HepG2 (cell line): ENCODE data around the gene RTN1. TPM values are rescaled to one million over a fixed set of nuclear protein-coding genes. Genes with fewer than 3 reads are reported as not detected.

Experiments used
- FOXA3 ChIP-seq: IDR thresholded peaks from 2 replicates; pipeline ENCODE4 v1.6.1; 2016; ENCODE audit warnings: missing genetic modification reagents, missing compliant biosample characterization
- FOXP1 ChIP-seq, 2 experiments: fragments of 450-650 bp in 1 of 2; IDR thresholded peaks; 2 replicates each; pipeline ENCODE4 v1.6.1; 2017 to 2018; ENCODE audit warnings: antibody characterized with exemption in 1 of 2
- MBNL3 ChIP-seq: fragments of 250-450 bp; sonication (Bioruptor Pico); conservative IDR thresholded peaks from 2 replicates; pipeline ENCODE4 v1.8.0; 2022; ENCODE audit warnings: mild to moderate bottlenecking, inconsistent platforms
- MED13 ChIP-seq: sonication (generic); formaldehyde crosslinking; IDR thresholded peaks from 2 replicates; pipeline ENCODE4 v1.5.0; 2020; ENCODE audit warnings: missing genetic modification reagents
- MXD3 ChIP-seq: IDR thresholded peaks from 2 replicates; pipeline ENCODE4 v1.6.1; 2016; ENCODE audit warnings: mild to moderate bottlenecking, missing biosample characterization, missing genetic modification reagents
- NCOA2 ChIP-seq: sonication (generic); formaldehyde crosslinking; IDR thresholded peaks from 2 replicates; pipeline ENCODE4 v1.8.0; 2022; ENCODE audit warnings: inconsistent platforms
- NR2F6 ChIP-seq, 2 experiments: IDR thresholded peaks; 2 replicates each; pipeline ENCODE4 v1.6.1; 2016; ENCODE audit warnings: antibody characterized with exemption in 1 of 2, mild to moderate bottlenecking in 1 of 2
- PRDM10 ChIP-seq: sonication (generic); formaldehyde crosslinking; IDR thresholded peaks from 2 replicates; pipeline ENCODE4 v1.4.0; 2020; ENCODE audit warnings: low read depth, missing genetic modification reagents
- TBX2 ChIP-seq: sonication (generic); formaldehyde crosslinking; IDR thresholded peaks from 2 replicates; pipeline ENCODE4 v1.5.0; 2020; ENCODE audit warnings: missing genetic modification reagents, mild to moderate bottlenecking, borderline replicate concordance
- U2AF1 ChIP-seq: fragments of 200-400 bp; formaldehyde crosslinking; optimal IDR thresholded peaks from 2 replicates; pipeline ENCODE3; 2017; ENCODE audit warnings: mild to moderate bottlenecking, low read depth, low read length
- ZFP36 ChIP-seq: fragments of 150-350 bp; IDR thresholded peaks from 2 replicates; pipeline ENCODE4 v1.6.1; 2018; ENCODE audit warnings: borderline replicate concordance, low read length, low read depth; ENCODE audit not compliant: partially characterized antibody
- ZFP37 ChIP-seq: sonication (generic); formaldehyde crosslinking; IDR thresholded peaks from 2 replicates; pipeline ENCODE4 v1.4.0; 2020; ENCODE audit warnings: missing genetic modification reagents, borderline replicate concordance
- ZNF207 ChIP-seq: fragments of 450-650 bp; IDR thresholded peaks from 2 replicates; pipeline ENCODE4 v1.6.1; 2016; ENCODE audit warnings: antibody characterized with exemption, borderline replicate concordance
- ZNF24 ChIP-seq: fragments of 450-650 bp; IDR thresholded peaks from 2 replicates; pipeline ENCODE4 v1.6.1; 2017; ENCODE audit warnings: antibody characterized with exemption, mild to moderate bottlenecking
- ZNF275 ChIP-seq: sonication (generic); formaldehyde crosslinking; IDR thresholded peaks from 2 replicates; pipeline ENCODE4 v1.8.0; 2022; ENCODE audit warnings: missing genetic modification reagents, mild to moderate bottlenecking, inconsistent platforms, borderline replicate concordance
- ZNF720 ChIP-seq: sonication (generic); formaldehyde crosslinking; IDR thresholded peaks from 2 replicates; pipeline ENCODE4 v1.4.0; 2020; ENCODE audit warnings: missing genetic modification reagents
- ZNF792 ChIP-seq: IDR thresholded peaks from 2 replicates; pipeline ENCODE4 v1.6.1; 2016
- polyA plus RNA-seq, 8 experiments: library from polyadenylated mRNA; depleted of rRNA in 3 of 8; stranded (reverse) in 7 of 8; unstranded in 1 of 8; fragments of >200 nt; fragmentation: Illumina TruSeq in 4 of 8; extraction: Trizol in 4 of 8; gene quantifications; 2 replicates each; pipeline versions ENCODE4 v1.2.1 to v1.2.3, GENCODE V29; 2011 to 2016; ENCODE audit warnings: low read depth in 4 of 8, missing spikeins in 1 of 8, mixed read lengths in 1 of 8; ENCODE audit not compliant: insufficient read depth in 1 of 8
- total RNA-seq, 5 experiments: library from RNA; depleted of rRNA; stranded (reverse); fragments of >200 nt; fragmentation: Illumina TruSeq; extraction: Trizol; gene quantifications; 2 replicates each; pipeline ENCODE4 v1.2.3, GENCODE V29; 2016; ENCODE audit warnings: low read depth in 1 of 5
- TF ChIP-seq, protein P1 (sequence below): sonication (generic); formaldehyde crosslinking; IDR thresholded peaks from 2 replicates; pipeline ENCODE4 v1.5.1; 2020; ENCODE audit warnings: mild to moderate bottlenecking, missing genetic modification reagents, moderate library complexity
- TF ChIP-seq, protein P2 (sequence below): sonication (generic); formaldehyde crosslinking; IDR thresholded peaks from 2 replicates; pipeline ENCODE4 v1.4.0; 2020; ENCODE audit warnings: missing genetic modification reagents

The RTN1 gene
- total and polyA plus RNA-seq, 2 of the 13 experiments (the other 11 are each of a cell fraction or from before 2014, with no cell fraction given): 0.04 to 0.18 TPM

DNA sequence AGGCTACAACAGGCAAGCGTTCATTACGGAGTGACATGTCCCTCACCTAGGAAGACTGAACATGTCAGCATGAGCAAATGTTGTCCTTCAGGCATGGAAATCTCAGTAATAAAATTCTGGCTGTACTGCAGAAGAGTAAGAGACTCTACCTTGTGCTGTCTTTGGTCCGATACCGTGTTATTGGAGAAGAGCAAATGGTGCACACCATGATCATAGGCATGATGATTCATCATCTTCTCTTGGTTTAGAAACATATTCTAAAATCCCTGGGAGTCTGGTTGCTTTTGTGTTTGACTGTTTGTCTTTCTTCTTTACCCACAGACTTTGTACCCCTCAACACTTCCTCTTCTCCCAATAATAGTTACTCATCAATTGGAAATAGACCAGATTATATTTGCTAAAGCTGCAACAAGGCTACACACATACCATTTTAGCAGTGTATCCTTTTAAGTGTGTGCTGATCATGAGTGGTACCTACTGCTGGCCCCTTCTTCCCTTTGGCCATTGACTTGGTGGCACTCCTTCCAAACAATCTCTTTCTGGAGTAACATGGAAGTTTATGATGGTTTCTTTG is 93.5 kb downstream of the RTN1 start (continued):
- no peak for TF ChIP-seq ZNF275 (CRISPR knock-in tag)
- TF ChIP-seq FOXP1 (IDR thresholded peaks at IDR 0.05): no peak
- TF ChIP-seq FOXP1 (CRISPR knock-in tag; IDR thresholded peaks at IDR 0.05): no peak
- no peak for TF ChIP-seq MED13 (CRISPR knock-in tag)
- TF ChIP-seq ZNF24: no peak
- TF ChIP-seq ZNF207: no peak
- no peak for TF ChIP-seq MXD3 (CRISPR knock-in tag)
- TF ChIP-seq TBX2 (CRISPR knock-in tag): no peak
- no peak for TF ChIP-seq ZFP37 (CRISPR knock-in tag)
- TF ChIP-seq ZNF792: no peak
- no peak for TF ChIP-seq NR2F6 (IDR thresholded peaks at IDR 0.05)
- no peak for TF ChIP-seq NR2F6 (CRISPR knock-in tag; IDR thresholded peaks at IDR 0.05)
- TF ChIP-seq, protein P1, sequence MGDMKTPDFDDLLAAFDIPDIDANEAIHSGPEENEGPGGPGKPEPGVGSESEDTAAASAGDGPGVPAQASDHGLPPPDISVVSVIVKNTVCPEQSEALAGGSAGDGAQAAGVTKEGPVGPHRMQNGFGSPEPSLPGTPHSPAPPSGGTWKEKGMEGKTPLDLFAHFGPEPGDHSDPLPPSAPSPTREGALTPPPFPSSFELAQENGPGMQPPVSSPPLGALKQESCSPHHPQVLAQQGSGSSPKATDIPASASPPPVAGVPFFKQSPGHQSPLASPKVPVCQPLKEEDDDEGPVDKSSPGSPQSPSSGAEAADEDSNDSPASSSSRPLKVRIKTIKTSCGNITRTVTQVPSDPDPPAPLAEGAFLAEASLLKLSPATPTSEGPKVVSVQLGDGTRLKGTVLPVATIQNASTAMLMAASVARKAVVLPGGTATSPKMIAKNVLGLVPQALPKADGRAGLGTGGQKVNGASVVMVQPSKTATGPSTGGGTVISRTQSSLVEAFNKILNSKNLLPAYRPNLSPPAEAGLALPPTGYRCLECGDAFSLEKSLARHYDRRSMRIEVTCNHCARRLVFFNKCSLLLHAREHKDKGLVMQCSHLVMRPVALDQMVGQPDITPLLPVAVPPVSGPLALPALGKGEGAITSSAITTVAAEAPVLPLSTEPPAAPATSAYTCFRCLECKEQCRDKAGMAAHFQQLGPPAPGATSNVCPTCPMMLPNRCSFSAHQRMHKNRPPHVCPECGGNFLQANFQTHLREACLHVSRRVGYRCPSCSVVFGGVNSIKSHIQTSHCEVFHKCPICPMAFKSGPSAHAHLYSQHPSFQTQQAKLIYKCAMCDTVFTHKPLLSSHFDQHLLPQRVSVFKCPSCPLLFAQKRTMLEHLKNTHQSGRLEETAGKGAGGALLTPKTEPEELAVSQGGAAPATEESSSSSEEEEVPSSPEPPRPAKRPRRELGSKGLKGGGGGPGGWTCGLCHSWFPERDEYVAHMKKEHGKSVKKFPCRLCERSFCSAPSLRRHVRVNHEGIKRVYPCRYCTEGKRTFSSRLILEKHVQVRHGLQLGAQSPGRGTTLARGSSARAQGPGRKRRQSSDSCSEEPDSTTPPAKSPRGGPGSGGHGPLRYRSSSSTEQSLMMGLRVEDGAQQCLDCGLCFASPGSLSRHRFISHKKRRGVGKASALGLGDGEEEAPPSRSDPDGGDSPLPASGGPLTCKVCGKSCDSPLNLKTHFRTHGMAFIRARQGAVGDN: no peak
- 0 out of 2 replicates have a peak, but pooled peaks have one; percentile 11 for TF ChIP-seq NCOA2
- TF ChIP-seq ZNF720: no peak
- TF ChIP-seq ZFP36: no peak
- no peak for TF ChIP-seq PRDM10 (CRISPR knock-in tag)
- TF ChIP-seq, protein P2, sequence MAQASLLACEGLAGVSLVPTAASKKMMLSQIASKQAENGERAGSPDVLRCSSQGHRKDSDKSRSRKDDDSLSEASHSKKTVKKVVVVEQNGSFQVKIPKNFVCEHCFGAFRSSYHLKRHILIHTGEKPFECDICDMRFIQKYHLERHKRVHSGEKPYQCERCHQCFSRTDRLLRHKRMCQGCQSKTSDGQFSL (CRISPR knock-in tag): no peak
- no peak for TF ChIP-seq U2AF1
- no peak for TF ChIP-seq MBNL3 (CRISPR knock-in tag)
- peak; percentile 64 for TF ChIP-seq FOXA3 (CRISPR knock-in tag)
